IPS-20b (cell line): ENCODE measurements around the gene IGF2.

Source experiments
- H3K27ac ChIP-seq: one replicate; pipeline ENCODE4 v1.5.1; 2013; ENCODE audit warnings: low read length
- H3K27me3 ChIP-seq: 2 replicates; pipeline ENCODE4 v1.6.1; 2013; ENCODE audit warnings: mild to moderate bottlenecking, low read length, inconsistent platforms; ENCODE audit not compliant: insufficient read depth
- H3K36me3 ChIP-seq: 2 replicates; pipeline ENCODE4 v1.6.1; 2013; ENCODE audit warnings: low read depth, mild to moderate bottlenecking, inconsistent platforms, low read length, moderate library complexity; ENCODE audit not compliant: insufficient read depth
- H3K4me1 ChIP-seq: 2 replicates; pipeline ENCODE4 v1.6.1; 2013; ENCODE audit warnings: mild to moderate bottlenecking, control low read depth, inconsistent platforms, low read length, moderate library complexity; ENCODE audit not compliant: insufficient read depth
- H3K4me3 ChIP-seq: 2 replicates; pipeline ENCODE4 v1.5.1; 2013; ENCODE audit warnings: mild to moderate bottlenecking, low read length, inconsistent platforms
- H3K9ac ChIP-seq: 2 replicates; pipeline ENCODE4 v1.6.1; 2013; ENCODE audit warnings: low read depth, mild to moderate bottlenecking, inconsistent platforms, low read length, moderate library complexity
- H3K9me3 ChIP-seq: 2 replicates; pipeline ENCODE4 v1.6.1; 2013; ENCODE audit warnings: mild to moderate bottlenecking, low read depth, low read length, inconsistent platforms; ENCODE audit not compliant: insufficient read depth

IGF2 gene

DNA sequence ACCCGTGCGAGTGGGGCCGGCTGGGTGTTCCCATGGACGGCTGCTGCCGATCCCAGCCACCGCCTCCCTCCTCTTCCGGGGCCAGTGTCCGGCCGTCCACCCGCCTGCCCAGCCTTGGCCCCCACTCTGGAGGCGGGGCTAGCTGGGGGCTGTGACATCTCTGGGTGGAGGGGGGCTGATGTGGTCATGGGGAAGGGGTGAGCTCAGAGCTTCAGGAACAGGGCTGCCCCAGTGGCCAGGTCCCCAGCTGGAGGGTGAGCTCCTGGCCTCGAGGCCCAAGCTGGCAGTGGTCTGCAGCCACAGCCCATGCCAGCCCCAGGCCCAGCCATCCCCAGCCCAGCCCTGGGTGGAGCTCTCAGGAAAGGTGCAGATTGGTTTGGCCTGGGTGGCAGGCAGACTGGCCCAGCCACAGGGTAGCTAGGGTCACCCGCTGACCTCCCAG lies 19.1 kb upstream of the IGF2 start:
- Histone ChIP-seq H3K36me3 (no peaks in the 10 kb centered on the region), H3K9me3 (no peaks in the 10 kb centered on the region), H3K4me1 (no peaks in the 10 kb centered on the region), H3K27me3 (no peaks in the 10 kb centered on the region), H3K27ac (no peak overlapping the region), H3K9ac (no peak overlapping the region), H3K4me3 (no peak overlapping the region)

GRCh38 chr11:2157294-2158040 lies 18.3 kb upstream of the IGF2 start:
- Histone ChIP-seq H3K4me1 (no peaks in the 10 kb centered on the region), H3K9me3 (no peaks in the 10 kb centered on the region), H3K27ac (no peak overlapping the region), H3K4me3 (no peak overlapping the region), H3K27me3 (no peaks in the 10 kb centered on the region), H3K36me3 (no peaks in the 10 kb centered on the region), H3K9ac (no peak overlapping the region)

- Histone ChIP-seq H3K27ac (no peak overlapping the region), H3K27me3 (peaks cover 3% of the 10 kb centered on the region; the same call in 1 of the 2 replicates), H3K9ac (no peak overlapping the region), H3K36me3 (no peaks in the 10 kb centered on the region), H3K9me3 (no peaks in the 10 kb centered on the region), H3K4me3 (no peak overlapping the region), H3K4me1 (no peaks in the 10 kb centered on the region)
Observed at GRCh38 chr11:2156416-2157182, 17.4 kb upstream of the IGF2 start.

- Histone ChIP-seq H3K27me3 (peaks cover 13% of the 10 kb centered on the region), H3K4me3 (no peak overlapping the region), H3K9ac (no peak overlapping the region), H3K36me3 (no peaks in the 10 kb centered on the region), H3K9me3 (no peaks in the 10 kb centered on the region), H3K4me1 (no peaks in the 10 kb centered on the region; the same call in 1 of the 2 replicates), H3K27ac (no peak overlapping the region)
Observed at GRCh38 chr11:2155511-2155910, 16.3 kb upstream of the IGF2 start.

DNA sequence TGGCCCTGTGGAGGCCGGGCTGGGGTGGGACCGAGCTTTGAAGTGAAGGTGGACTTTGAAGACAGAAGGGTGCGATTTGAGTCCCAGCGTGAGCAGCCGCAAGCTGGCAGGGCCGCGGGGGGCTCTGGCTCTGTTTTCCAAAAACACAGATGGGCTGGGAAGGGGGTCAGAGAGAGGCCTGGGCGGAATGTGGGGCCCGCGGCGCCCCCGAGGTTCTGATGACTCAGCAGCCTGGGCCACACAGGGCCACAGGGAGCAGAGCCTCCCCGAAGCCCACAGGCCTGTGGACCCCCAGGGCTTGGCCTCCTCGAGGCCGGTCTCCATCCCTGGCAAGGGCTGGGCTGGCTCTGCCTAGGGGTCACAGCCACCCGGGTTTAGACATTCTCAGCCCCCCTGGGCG lies 15.7 kb upstream of the IGF2 start:
- H3K4me1 ChIP-seq: no peaks in the 10 kb centered on the region; the same call in 1 of the 2 replicates
- H3K9me3 ChIP-seq: no peaks in the 10 kb centered on the region
- H3K27ac ChIP-seq: no peak overlapping the region
- no peak overlapping the region for H3K9ac ChIP-seq
- H3K27me3 ChIP-seq: peaks cover 19% of the 10 kb centered on the region
- no peaks in the 10 kb centered on the region for H3K36me3 ChIP-seq
- no peak overlapping the region for H3K4me3 ChIP-seq

GRCh38 chr11:2154195-2154585 lies 15.0 kb upstream of the IGF2 start:
- Histone ChIP-seq H3K4me1 (no peaks in the 10 kb centered on the region; the same call in 1 of the 2 replicates), H3K9me3 (no peaks in the 10 kb centered on the region), H3K4me3 (no peak overlapping the region), H3K36me3 (no peaks in the 10 kb centered on the region), H3K9ac (no peak overlapping the region), H3K27ac (no peak overlapping the region), H3K27me3 (peaks cover 26% of the 10 kb centered on the region)

- Histone ChIP-seq H3K9ac (no peak overlapping the region), H3K27me3 (peaks cover 31% of the 10 kb centered on the region), H3K27ac (no peak overlapping the region)
Observed at GRCh38 chr11:2153581-2154194, 14.5 kb upstream of the IGF2 start.

DNA sequence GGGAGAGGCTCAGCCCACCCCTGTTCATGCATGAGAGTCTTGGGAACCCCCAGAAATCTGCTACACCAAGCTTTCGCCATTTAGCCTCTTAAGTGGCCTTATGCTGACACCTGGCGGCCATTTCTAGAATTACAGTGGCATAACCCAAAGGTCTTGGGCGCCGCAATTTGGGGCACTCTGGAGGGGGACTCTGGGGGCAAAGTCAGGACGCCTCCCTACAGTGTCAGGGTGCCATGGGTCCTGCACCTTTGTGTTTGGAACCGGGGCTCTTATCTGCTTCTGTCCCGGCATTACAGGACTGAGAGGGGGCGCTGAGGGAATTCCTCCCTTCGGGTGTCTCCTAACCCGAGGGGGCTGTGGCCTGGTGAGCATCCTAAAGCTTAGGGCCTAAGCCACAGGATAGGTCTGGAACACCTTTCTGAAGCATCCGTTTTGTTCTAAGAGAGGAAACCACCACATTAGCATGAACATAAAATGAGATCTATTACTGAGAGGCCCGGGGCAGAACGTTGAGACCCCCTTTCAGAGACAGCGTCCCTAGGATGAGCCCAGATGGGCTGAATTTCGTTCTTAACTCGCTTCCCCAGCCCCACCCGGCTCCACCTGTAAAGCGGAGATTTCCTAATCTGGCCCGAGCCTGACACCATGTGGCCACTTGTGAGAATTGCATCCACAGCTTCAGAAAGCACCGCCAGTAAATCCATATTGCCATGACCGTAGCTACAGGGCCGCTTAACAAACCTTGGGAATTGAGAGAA lies 12.5 kb upstream of the IGF2 start:
- H3K36me3 ChIP-seq: no peaks in the 10 kb centered on the region
- H3K27me3 ChIP-seq: peaks cover 51% of the 10 kb centered on the region
- H3K4me1 ChIP-seq: no peaks in the 10 kb centered on the region; the same call in 1 of the 2 replicates
- no peaks in the 10 kb centered on the region for H3K9me3 ChIP-seq
- no peak overlapping the region for H3K9ac ChIP-seq
- no peak overlapping the region for H3K27ac ChIP-seq
- 0 out of 2 replicates have a peak overlapping the region, but pooled peaks have one; percentile 16 for H3K4me3 ChIP-seq

More at GRCh38 chr11:2153581-2154194, 14.5 kb upstream of the IGF2 start:
- no peaks in the 10 kb centered on the region for H3K9me3 ChIP-seq
- H3K4me3 ChIP-seq: no peak overlapping the region
- H3K4me1 ChIP-seq: no peaks in the 10 kb centered on the region; the same call in 1 of the 2 replicates
- H3K36me3 ChIP-seq: no peaks in the 10 kb centered on the region

DNA sequence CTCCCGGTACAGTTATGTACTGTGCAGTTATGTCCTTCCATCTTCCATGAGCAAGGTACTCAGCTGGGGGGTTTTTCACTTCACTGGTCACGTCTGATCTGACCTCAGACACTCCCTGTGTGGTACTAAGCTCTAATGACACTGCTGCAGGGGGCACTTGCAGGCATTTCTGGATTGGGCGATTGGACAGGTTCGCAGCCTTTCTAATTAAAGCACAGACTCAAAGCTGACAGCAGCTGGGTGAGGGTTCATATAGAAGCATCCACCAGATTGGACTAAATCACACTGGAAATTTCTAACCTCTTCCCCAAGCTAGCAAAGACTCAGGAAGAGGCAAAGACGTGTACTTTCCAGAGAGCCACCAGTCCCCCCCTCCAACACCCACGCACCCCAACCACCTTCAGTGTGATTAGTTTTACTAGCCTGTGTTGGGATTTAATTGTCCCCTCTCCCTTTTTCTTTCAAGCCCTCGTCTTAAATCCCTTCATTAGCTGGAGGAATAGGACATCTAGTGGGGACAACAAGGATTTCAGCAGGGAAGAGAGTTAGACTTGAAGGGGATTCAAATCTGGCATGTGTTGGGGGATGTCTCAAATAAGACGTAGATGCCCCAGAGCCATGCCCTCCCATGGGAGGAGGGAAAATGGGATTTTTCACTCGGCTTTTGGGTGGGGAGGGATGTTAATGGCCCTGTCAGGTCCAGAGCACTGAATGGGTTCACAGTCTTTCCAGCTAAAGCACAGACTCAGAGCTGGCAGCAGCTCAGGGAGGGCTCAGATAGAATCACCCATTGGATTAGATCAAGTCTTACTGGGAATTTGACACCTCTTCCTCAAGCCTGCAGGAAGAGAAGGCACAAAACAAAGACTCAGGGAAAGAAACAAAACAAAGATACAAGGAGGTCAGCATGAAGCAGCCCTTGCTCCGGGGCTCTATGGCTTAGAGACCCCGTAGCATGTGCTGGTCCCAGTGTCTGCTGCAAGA lies 11.0 kb upstream of the IGF2 start:
- H3K36me3 ChIP-seq: no peaks in the 10 kb centered on the region
- H3K4me3 ChIP-seq: no peak overlapping the region
- peaks cover 66% of the 10 kb centered on the region for H3K27me3 ChIP-seq
- no peak overlapping the region for H3K27ac ChIP-seq
- H3K9me3 ChIP-seq: no peaks in the 10 kb centered on the region
- H3K4me1 ChIP-seq: no peaks in the 10 kb centered on the region; the same call in 1 of the 2 replicates
- no peak overlapping the region for H3K9ac ChIP-seq

- no peaks in the 10 kb centered on the region for H3K9me3 ChIP-seq
- peaks cover 73% of the 10 kb centered on the region for H3K27me3 ChIP-seq
Observed at GRCh38 chr11:2149460-2149859, 10.3 kb upstream of the IGF2 start.

More at GRCh38 chr11:2149460-2149859, 10.3 kb upstream of the IGF2 start:
- Histone ChIP-seq H3K27ac (no peak overlapping the region), H3K4me1 (no peaks in the 10 kb centered on the region; the same call in 1 of the 2 replicates), H3K4me3 (no peak overlapping the region), H3K9ac (no peak overlapping the region), H3K36me3 (no peaks in the 10 kb centered on the region)
